NCI-H345 treated with DMSO at 0.1 percent for 48 hours (cell line): Measurements from ENCODE around the gene HNRNPH1.

Source experiments
- DNase-seq: peaks from one replicate; lab custom pipeline; 2025; ENCODE audit not compliant: unreplicated experiment; lab: John Stamatoyannopoulos, UW

HNRNPH1 gene

DNA sequence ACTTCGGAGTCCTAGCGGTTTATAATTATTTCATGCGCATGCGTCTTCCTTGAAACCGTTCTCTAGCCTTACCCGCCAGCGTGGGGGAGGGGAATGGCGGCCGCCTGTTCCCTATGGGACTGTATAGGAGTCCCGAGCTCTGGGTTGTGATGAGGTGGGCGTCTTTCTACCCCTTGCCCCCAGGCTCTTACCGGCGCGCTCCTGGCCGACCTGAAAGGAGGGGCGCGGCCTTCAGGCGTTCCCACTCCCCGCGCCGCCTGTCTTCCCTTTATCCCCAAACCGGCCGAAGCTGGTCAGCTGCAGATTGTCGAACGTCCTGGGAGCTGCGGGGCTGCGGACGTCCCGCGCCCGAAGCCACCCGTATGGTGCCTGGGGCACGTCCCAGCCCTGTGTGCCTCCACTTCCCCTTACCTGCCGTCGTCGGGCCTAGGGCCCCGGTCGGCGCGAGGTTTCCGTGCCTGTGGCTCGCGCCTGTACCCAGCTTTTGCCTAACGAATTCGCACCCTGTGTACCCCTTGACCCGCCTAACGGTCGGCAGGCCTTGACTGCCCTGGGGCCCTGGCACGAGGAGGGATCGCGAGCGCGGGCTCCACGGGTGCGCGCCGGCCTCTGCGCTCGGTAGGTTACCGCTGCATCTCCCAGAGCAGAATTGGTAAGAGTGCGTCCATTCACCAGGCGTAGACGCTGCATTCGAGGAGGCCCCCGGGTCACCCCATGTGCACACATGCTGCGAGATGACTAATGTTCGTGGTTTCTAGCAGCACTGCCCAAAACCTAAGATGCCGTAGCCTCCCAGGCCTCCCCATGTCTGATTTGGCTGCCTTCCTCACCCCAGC lies 653 bp upstream of the HNRNPH1 start:
- DNase-seq: no peak

GRCh38 chr5:179621551-179622214 lies 1.8 kb downstream of the HNRNPH1 start:
- no peak for DNase-seq

DNA sequence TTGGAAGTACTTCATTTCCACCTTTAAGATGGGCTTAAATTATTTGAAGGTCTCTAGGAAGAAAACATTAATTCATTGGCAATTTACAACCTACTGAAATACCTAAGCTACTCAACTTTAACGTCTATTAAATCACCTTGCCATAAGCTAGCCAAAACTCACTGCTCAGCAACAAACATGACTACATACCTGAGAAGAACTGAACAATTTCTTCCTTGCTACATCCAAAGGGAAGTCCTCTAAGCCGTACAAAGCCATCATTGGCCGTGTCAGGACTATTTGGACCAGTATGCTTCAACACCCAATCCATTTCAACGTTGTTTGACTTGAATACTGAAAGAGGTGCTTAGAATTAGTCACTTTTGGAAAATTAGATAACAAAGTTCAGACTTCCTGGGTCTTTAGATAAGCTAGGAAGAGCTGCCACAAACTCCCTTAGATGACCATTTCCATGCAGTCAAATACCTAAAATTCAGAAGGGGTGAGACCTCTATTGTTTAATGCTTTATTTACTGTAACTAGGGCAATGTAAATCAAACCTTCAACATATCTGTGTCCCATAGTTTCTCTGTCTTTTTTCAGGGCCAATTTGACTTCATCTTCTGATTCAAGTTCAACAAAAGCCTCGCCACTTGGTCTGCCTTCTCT lies 2.6 kb downstream of the HNRNPH1 start:
- DNase-seq: no peak

- DNase-seq: no peak
These were observed 3.2 kb downstream of the HNRNPH1 start for GRCh38 chr5:179620293-179620692.

DNA sequence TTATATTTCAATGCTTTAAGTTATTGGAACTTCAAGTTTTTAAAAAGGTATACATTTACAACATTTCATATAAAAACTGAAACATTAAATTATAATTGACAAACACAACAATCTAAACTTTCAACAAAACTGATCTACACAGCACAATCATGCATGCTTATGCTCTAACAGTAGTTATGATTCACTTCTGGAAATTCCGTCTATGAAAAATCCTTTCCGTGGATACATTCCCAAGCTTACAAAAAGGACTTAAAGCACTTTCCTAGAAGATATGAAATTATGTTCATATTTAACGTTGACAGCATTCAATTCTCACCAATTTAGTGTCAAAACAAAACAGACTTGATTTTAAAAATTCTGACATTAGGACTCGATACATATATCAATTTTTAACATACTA lies 3.7 kb downstream of the HNRNPH1 start:
- no peak for DNase-seq

- no peak for DNase-seq
These were observed 4.4 kb downstream of the HNRNPH1 start for GRCh38 chr5:179618923-179619554.

- no peak for DNase-seq
These were observed 5.5 kb downstream of the HNRNPH1 start for GRCh38 chr5:179617930-179618329.

- DNase-seq: no peak
These were observed 7.4 kb downstream of the HNRNPH1 start for GRCh38 chr5:179616002-179616594.

GRCh38 chr5:179615203-179615602 lies 8.3 kb downstream of the HNRNPH1 start:
- no peak for DNase-seq

GRCh38 chr5:179614745-179615144 lies 8.7 kb downstream of the HNRNPH1 start:
- DNase-seq: no peak

- no peak for DNase-seq
These were observed 9.9 kb downstream of the HNRNPH1 start for GRCh38 chr5:179613460-179614071.

DNA sequence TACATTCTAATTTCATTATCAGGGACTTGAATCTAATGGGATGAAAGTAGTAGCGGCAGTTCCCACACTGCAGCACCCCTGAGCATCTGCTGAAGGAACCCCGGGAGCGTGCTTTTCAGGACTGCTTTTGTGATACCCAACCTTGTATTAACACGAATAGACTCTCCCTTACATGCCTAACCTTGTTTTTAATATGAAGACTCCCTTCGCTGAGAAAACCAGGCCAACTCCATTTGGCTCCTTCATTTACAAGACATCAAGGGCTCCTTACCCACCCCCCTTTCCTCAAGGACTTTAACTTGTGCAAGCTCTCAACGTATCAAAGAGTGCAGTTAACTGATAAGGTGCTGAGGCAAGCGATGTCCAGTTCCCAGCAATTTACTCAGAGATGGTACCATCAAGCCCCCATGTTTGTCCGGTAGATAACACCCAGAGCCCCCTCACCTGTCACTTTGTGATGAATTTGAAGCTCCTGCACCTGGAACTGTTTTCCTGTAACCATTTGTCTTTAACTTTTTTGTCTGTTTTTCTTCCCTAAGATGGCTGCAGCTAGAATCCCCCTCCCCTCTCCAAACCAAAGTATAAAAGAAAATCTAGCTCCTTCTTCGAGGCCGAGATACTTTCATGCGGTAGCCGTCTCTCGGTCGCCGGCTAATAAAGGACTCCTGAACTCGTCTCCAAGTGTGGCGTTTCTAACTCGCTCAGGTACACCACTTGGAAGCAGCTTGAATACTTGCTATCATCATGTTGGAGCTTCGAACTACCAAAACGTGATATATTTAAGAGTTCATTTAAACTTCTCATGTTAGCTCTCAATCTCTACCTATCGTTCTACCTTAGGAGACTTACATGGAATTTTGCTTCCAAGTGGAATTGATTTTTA lies 10.7 kb downstream of the HNRNPH1 start:
- DNase-seq: no peak

DNA sequence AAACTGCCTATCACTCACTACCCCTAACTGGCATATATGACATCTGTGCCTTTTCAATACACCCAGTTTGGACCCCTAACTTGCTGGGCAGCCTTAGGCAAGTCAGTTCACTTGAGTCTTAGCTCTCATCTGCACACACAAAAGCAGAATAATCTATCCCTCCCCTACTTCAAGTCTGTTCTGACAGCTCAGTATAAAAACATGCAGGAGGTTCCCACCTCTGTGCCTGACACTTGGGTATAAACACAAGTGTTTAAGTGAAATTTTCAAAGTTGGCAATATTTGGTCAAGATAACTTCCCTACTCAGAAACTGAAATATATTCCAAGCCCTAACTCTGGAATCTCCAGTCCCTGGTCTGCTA lies 12.6 kb downstream of the HNRNPH1 start:
- no peak for DNase-seq

DNA sequence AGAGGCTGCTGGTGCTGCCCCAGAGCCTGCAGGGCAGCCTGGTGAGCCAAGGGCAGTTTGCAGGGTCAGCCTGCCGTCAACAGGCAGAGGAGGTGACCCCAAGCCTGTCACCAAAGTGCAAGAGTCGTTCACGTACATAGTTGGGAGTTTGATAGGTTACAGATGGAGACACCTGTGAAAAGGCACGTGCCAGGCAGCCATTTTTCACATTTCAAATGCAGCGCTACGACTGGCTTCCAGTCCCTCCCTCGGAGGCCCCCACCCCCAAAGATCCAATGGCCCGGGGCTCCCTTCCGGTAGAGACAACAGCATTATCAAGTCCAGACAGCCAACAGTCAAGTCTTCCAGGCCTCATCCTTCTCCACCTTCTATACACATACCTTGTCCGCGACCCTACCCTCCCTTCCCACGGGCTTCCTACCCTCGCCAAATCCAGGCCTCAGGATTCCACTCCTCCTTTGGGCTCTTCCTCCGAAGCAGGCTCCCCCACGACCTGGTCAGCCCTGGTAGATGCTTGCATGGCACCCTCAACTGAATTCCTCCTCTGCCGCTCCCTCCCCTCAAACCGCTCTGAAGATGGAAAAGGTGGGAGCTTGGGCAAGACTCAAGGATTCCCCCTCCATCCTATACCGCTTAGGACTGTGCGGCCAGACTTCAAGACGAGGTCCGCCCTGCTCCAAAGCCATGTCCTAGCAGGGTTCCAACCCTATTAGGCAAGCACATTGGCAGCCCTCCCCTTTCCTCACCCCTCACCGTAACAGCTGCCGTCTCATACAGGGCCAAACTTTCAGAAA lies 13.2 kb downstream of the HNRNPH1 start:
- no peak for DNase-seq

DNA sequence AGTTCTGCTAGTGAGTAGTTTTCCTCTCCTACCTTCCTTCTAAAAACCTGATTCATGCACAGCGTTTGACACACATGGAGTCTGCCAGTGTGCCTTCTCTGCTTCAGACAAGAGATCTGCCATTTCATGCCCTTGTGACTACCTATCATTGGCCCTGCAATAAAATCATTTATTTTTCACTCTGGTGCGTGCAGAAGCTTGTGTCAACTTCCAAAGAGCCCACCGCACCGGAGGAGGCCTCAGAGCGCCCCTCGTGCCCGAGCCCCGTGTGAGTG lies 13.7 kb downstream of the HNRNPH1 start:
- DNase-seq: no peak

- no peak for DNase-seq
These were observed 15.3 kb downstream of the HNRNPH1 start for GRCh38 chr5:179608131-179608581.

- DNase-seq: no peak
These were observed 16.1 kb downstream of the HNRNPH1 start for GRCh38 chr5:179607160-179607931.

DNA sequence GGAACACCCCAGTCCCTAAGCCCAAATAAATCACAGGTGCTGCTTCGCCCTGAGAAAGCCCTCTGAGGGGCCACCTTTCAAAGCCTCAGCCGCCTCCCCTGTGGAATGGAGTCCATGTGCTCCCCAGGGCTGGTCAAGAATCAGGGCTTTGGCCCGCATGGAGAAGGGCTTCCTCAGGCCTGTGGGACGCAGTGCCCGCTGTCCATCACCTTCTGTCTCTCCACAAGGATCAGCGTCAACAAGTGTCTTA lies 16.6 kb downstream of the HNRNPH1 start:
- no peak for DNase-seq
